Pancreas (tissue), 10 donors: Measurements from ENCODE around the gene DOK3. TPM values are rescaled to one million over a fixed set of nuclear protein-coding genes. Genes with fewer than 3 reads are reported as not detected.

Experiments used
- ATAC-seq, 4 donors: fragments of 200-7000 bp; cut with Tn5 transposase; one replicate each; pipeline versions ENCODE4 v1.8.0 to v1.9.1; 2020; ENCODE audit warnings: mild to moderate bottlenecking in 4 of 4, moderate library complexity in 4 of 4
- DNase-seq, 6 donors: peaks; one replicate each; pipeline ENCODE4 v3.0.0-alpha.2; 2020
- FAIRE-seq: peaks from 2 replicates; lab custom pipeline; 2012; peaks lifted over from hg19 to GRCh38; lab: Jason Lieb, UNC
- H3K27ac ChIP-seq, 4 donors: fragments of 200-600 bp; sonication (generic); 1 replicate in 3 of 4; 2 replicates in 1 of 4; pipeline versions ENCODE4 v1.5.0 to v1.8.0; 2020
- H3K27me3 ChIP-seq, 4 donors: fragments of 200-600 bp; one replicate each; pipeline ENCODE4 v1.8.0; 2021
- H3K36me3 ChIP-seq, 3 donors: fragments of 200-600 bp; sonication (generic) in 1 of 3; one replicate each; pipeline versions ENCODE4 v1.5.0 to v1.8.0; 2020 to 2021
- H3K4me1 ChIP-seq, 3 donors: fragments of 200-600 bp; one replicate each; pipeline ENCODE4 v1.8.0; 2021
- H3K4me3 ChIP-seq, 4 donors: fragments of 200-600 bp; sonication (generic) in 2 of 4; one replicate each; pipeline versions ENCODE4 v1.5.0 to v1.8.0; 2020 to 2021
- H3K9me3 ChIP-seq, 4 donors: fragments of 200-600 bp; one replicate each; pipeline ENCODE4 v1.8.0; 2021
- WGBS, 2 donors: extraction: QIAGEN DNeasy Blood & Tissue Kit; methylation state at CpG; one replicate each; pipeline ENCODE4 v1.1.7; 2013; 5-methylcytosine and 5-hydroxymethylcytosine counted together
- intact Hi-C, 3 donors: fragments of 100-400 bp; cut with DNase I; formaldehyde crosslinking; loops; one replicate each; pipeline versions ENCODE4 v1.11.1 to v1.14.2; 2022
- polyA plus RNA-seq, 2 donors: library from polyadenylated mRNA; stranded (reverse); fragments of 200-250 nt; gene quantifications; one replicate each; pipeline ENCODE4 v1.2.3, GENCODE V29; 2013
- total RNA-seq, 6 donors: library from RNA; stranded (reverse); fragmentation: NEBNext Ultra II Directional in 4 of 6; extraction: Animal tissue kit (Norgen Biotek cat#: 25700) in 4 of 6; gene quantifications; one replicate each; pipeline versions ENCODE4 v1.2.1 to v1.2.4, GENCODE V29; 2021 to 2023
- TF ChIP-seq, protein P1 (sequence below), 4 donors: fragments of 200-600 bp; sonication (generic) in 3 of 4; IDR thresholded peaks; one replicate each; pipeline versions ENCODE4 v1.5.0 to v1.8.0; 2021; ENCODE audit warnings: antibody characterized with exemption in 4 of 4
- donor health status: healthy with polysubstance abuse.
- donor health status: DM: no; HTN: no; CAD: no; lungs with moderate emphysema.
- donor health status: DM: no; HTN: no; CAD: no.
- donor health status: control.
- donor health status: control.
- donor health status: Bipolar disorder and iron deficiency.
- donor health status: DM: yes; HTN: yes; CAD: no.
- donor health status: DM: no; HTN: no; CAD: no.
- donor health status: DM: no; HTN: no; CAD: no.
- donor health status: DM: yes; HTN: yes; CAD: no.

The DOK3 gene
- total and polyA plus RNA-seq, 8 donors: 0.98 to 11.4 (median 4.7) TPM

- TF ChIP-seq, protein P1, sequence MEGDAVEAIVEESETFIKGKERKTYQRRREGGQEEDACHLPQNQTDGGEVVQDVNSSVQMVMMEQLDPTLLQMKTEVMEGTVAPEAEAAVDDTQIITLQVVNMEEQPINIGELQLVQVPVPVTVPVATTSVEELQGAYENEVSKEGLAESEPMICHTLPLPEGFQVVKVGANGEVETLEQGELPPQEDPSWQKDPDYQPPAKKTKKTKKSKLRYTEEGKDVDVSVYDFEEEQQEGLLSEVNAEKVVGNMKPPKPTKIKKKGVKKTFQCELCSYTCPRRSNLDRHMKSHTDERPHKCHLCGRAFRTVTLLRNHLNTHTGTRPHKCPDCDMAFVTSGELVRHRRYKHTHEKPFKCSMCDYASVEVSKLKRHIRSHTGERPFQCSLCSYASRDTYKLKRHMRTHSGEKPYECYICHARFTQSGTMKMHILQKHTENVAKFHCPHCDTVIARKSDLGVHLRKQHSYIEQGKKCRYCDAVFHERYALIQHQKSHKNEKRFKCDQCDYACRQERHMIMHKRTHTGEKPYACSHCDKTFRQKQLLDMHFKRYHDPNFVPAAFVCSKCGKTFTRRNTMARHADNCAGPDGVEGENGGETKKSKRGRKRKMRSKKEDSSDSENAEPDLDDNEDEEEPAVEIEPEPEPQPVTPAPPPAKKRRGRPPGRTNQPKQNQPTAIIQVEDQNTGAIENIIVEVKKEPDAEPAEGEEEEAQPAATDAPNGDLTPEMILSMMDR (IDR thresholded peaks at IDR 0.05): no peak
- no peak for FAIRE-seq
- Histone ChIP-seq H3K4me1 (no peaks in the 10 kb centered on the region), H3K9me3 (no peaks in the 10 kb centered on the region), H3K27ac (no peak overlapping the region), H3K27me3 (no peaks in the 10 kb centered on the region), H3K4me3 (no peak overlapping the region), H3K36me3 (peaks cover 3 to 72% (median 8%) of the 10 kb centered on the region in 3 donors)
- DNase-seq: peak in 2 of 6 donors; percentile 9 to 39
- intact Hi-C loops: no loop called here
- ATAC-seq: no peak
- 92 to 94% methylated on average over 4 of the region's 4 CpGs for WGBS, 2 donors
Observed at GRCh38 chr5:177526191-177526590, 16.6 kb upstream of the DOK3 start.

DNA sequence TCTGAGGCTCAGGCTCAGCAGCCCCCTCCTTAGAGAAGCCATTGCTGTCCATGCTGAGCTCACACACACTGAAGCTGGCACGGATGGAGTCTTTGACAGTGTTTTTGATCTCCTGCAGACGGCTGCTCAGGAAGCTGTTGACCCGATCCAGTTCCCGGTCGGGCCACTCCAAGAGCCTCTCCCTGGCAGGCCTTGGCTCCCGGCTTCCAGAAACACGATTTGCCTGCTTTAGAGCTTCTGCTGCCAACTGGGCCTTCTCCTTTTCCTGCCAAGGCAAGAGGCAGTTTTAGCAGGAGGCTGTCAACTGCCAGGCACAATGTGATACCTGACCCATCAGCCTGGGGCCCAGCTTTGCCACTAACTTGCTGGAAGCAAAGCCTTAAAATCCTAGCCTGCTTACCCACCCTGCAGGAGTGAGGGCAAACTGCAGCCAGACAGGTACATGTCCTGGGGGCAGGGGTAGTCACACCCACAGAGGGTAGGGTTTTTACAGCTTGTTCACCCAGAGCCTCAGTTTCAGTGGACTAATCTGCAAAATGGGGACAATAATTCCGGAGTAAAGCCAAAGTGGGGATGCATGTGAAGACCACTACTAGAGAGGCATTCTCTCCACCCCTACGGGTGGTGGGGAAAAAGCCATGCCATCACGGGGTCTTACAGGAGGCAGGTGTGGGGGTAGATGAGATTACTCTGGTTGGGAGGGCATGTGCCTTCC, 15.5 kb upstream of the DOK3 start:
- Histone ChIP-seq H3K27ac (no peak overlapping the region), H3K4me3 (no peak overlapping the region), H3K4me1 (no peaks in the 10 kb centered on the region), H3K9me3 (no peaks in the 10 kb centered on the region), H3K36me3 (peaks cover 3 to 70% (median 8%) of the 10 kb centered on the region in 3 donors), H3K27me3 (no peaks in the 10 kb centered on the region)
- TF ChIP-seq, protein P1 (IDR thresholded peaks at IDR 0.05): no peak
- 88 to 94% methylated on average over 10 of the region's 10 CpGs for WGBS, 2 donors
- FAIRE-seq (no peak), ATAC-seq (no peak), DNase-seq (peak in 1 of 6 donors; percentile 36)
- intact Hi-C loops: no loop called here

GRCh38 chr5:177524539-177524900, 14.9 kb upstream of the DOK3 start:
- Histone ChIP-seq H3K27me3 (no peaks in the 10 kb centered on the region), H3K4me3 (no peak overlapping the region), H3K27ac (no peak overlapping the region), H3K36me3 (peaks cover 3 to 65% (median 8%) of the 10 kb centered on the region in 3 donors), H3K4me1 (no peaks in the 10 kb centered on the region), H3K9me3 (no peaks in the 10 kb centered on the region)
- no peak for FAIRE-seq
- TF ChIP-seq, protein P1 (IDR thresholded peaks at IDR 0.05): no peak
- WGBS, 2 donors: 93% methylated on average over 12 of the region's 12 CpGs
- no peak for ATAC-seq
- DNase-seq: no peak
- intact Hi-C loops: no loop called here

DNA sequence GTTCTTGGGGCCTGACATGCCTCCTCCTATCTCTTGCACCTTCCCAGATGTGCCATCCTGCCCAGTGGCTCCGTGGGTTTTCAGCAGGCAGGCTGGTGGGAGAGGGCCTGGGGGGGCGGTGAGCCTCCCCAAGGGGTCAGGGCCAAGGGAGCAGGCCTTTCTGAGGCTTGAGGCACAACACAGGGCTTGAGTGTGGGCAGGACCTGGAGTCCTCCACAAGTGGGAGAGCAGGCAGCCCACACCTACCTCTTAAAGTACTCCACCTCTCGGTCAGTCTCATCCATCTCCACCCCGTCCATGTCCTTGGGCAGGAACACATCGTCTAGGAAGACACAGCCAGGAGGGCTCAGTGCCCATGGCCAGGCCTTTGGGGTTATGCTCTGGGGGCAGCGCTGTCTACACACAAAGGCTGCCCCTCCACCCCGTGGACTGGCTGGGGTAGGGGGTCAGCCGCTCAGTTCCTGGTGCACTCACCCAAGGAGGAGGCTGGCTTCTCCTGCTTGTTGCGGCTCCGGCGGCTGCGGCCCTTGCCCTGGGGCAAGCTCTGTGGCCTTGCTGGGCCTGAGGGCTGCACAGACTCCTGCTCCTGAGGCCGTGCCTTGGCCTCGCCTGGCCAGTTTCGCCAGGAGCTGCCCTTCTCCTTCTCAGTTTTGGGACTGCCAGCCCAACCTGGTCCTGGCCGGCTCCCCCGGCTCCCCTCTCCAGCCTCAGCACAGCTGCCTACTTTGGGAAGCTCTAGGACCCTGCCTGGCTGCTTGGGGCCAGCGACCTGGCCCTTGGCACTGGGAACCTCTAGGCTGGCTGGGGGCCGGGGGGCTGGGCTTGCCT, 14.3 kb upstream of the DOK3 start:
- intact Hi-C loops: no loop called here
- TF ChIP-seq, protein P1 (IDR thresholded peaks at IDR 0.05): no peak

More for the DNA sequence above, 14.3 kb upstream of the DOK3 start:
- Histone ChIP-seq H3K27me3 (no peaks in the 10 kb centered on the region), H3K36me3 (peaks cover 3 to 63% (median 8%) of the 10 kb centered on the region in 3 donors), H3K4me1 (no peaks in the 10 kb centered on the region), H3K27ac (no peak overlapping the region), H3K9me3 (no peaks in the 10 kb centered on the region), H3K4me3 (no peak overlapping the region)
- FAIRE-seq (no peak), ATAC-seq (no peak), DNase-seq (peak in 1 of 6 donors; percentile 72)
- WGBS, 2 donors: 97% methylated on average over 19 of the region's 19 CpGs
